Measurements from ENCODE around the gene RHOG.
"Not testable (repeated sequence)": the region's sequence is repeated elsewhere in the genome, so short reads cannot be mapped to it uniquely, and the experiment has no call there.

RHOG gene

DNA sequence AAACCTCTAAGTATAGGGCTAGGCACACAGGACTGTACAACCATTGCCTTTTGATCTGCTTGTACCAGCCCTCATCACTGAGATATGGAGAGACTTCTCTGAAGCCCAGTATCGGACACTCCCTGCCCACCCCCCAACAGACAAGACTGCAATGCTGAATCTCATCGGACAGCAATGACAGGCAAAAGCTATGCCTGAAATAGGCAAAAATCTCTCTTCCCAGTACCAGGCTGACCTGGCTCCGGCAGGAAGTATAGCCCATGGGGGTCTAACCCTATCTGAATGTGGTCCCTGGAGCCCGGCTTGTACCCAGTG, 6.5 kb downstream of the RHOG start:
- no peak for DNase-seq (ENCODE audit: low read depth)

DNA sequence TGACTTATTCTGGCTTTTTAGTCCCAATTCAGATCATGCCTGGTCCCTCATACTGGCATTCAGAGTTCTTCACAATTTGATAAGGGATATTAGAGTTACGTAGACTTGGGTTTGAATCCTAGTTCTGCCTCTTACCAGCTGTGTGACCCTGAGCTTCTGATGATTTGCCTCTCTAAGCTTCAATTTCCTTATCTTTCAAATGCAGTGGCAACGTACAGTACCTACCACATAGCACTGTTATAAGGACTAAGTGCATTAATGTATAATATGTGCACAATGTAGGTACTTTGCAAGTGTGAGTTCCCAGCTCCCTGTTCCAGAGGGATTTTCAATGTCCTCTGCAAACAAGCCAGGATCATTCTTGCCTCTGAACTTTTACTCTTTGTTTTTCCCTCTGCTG, 7.3 kb downstream of the RHOG start:
- no peak for DNase-seq (ENCODE audit: low read depth)

DNA sequence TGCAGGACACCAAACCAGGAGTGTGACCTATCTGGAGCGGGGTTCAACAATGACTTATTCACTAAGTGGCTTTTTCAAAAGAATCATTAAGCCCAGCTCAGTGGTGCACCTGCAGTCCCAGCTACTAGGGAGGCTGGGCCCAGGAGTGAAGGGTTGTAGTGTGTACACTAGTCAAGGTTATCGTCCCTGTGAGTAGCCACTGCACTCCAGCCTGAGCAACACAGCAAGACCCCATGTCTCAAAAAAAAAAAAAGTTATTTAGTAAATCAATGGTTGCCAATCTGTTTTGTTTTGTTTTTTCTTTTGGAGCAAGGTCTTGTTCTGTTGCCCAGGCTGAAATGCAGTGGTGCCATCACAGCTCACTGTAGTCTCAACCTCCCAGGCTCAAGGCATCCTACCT, 7.9 kb downstream of the RHOG start:
- no peak for DNase-seq (ENCODE audit: low read depth)

DNA sequence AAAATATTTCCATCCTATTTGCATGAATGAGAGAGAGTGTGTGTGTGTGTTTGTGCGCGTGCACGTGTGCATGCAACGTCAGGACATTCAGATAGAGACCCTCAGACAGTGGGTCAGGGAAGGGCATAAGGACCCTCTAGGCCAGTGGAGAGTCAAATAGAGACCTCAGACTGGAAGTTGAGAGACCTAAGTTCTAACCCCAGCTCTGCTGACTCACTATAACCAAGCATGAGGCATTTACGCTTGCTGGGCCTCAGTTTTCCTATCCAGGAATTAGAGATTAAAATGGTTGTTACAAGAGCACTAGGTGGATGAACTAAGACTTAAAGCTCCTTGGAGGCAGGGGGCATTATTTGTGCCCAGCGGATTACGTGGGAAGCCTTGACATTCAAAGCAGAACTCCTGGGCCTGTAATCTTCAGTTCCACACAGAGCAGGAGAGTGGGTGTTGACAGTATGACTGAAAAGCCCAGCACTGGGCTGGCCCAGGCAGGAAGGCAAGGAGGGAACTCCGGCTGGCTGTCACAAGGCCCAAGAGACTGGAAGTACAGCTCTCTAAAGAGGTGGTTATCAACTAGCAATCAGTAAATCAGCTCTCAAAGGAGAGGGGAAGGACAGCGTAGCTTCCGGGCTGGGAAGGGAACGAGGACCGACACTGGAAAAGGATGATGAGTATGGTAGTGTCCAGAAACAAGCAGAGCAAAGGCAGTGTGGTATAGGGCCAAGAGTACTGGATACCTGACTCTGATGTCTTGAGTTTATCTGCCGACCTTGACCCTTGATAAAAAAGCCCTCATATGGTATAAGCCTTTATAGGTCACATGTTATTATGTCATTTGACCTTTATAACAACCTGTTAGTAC, 9.2 kb downstream of the RHOG start:
- DNase-seq (ENCODE audit: low read depth): no peak

DNA sequence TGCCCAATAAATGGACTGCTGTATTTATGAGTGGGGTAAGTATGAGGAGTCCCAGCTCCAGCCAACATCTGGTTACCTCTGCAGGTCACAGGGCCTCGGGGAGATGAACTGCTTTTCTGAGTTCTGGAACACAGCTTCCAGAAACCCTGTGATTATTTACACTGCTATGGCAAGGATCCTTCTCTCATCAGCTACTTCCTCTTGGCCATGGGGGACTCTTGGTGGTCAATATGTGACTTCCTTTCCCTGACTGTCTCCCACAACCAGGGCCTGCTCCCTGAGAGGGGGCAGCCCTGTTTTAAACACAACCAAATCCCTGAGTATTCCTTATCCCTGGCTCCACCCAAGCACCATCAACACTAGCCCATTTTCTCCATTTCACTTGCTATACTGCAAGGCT, 10.0 kb downstream of the RHOG start:
- DNase-seq (ENCODE audit: low read depth): no peak

DNA sequence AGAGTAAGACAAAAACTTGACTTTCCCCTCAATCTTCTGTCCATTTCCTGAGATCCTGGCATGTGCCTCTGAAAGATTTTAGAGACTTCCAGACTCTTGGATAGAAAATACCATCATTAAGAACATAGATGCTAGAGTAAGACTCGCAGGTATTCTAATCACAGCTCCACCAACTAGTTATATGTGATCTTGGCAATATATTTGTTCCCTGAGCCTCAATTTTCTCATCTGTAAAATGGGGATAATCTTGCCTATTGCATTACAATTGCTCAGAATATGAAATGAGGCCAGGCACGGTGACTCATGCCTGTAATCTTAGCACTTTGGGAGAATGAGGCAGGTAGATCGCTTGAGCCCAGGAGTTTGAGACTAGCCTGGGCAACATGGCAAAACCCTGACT, 10.7 kb downstream of the RHOG start:
- no peak for DNase-seq (ENCODE audit: low read depth)

DNA sequence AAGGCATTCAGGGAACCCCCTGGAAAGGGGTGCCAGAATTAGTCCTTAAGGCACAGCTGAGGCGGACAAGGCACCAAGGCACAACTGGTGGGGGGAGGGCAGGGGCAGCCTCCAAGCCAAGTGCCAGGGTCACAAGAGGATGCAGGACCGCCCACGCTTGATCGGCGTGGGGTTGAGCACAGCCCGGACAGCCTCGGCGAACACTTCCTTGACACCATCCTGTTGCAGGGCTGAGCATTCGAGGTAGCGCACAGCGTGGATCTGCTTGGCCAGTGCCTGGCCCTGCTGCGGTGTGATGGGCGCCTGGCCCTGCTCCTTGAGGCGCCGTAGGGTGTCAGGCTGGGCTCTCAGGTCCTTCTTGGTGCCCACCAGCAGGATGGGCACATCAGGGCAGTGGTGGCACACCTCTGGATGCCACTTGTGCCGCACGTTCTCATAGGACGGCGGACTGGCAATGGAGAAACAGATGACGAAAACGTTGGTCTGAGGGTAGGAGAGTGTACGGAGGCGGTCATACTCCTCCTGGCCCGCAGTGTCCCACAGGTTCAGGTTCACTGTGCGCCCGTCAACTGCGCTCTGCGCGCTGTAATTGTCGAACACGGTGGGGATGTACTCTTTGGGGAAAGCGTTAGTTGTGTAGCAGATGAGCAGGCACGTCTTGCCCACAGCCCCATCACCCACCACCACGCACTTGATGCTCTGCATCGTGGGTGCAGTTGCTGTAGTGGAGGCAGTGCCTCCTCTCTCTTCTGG, 13.1 kb downstream of the RHOG start:
- no peak for DNase-seq (ENCODE audit: low read depth)

DNA sequence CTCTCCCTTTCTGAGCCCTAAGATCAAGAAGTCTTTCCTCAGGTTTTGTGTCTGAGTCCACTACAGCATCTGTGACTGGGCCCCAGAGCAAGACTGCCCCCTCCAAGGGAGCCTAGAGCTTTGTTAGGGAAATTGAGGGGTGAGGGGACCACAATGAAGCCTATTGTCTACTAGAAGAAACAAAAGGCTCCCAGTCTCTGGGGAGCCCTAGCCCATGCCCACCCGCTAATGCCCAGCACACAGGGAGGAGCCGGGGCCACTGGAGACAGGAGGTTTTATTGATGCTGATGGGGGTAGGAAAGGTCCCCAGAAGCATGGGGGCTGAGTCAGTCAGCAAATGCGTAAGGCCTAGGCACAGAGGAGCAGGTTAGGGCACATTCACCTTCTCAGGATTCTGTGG, 14.0 kb downstream of the RHOG start:
- no peak for DNase-seq (ENCODE audit: low read depth)

DNA sequence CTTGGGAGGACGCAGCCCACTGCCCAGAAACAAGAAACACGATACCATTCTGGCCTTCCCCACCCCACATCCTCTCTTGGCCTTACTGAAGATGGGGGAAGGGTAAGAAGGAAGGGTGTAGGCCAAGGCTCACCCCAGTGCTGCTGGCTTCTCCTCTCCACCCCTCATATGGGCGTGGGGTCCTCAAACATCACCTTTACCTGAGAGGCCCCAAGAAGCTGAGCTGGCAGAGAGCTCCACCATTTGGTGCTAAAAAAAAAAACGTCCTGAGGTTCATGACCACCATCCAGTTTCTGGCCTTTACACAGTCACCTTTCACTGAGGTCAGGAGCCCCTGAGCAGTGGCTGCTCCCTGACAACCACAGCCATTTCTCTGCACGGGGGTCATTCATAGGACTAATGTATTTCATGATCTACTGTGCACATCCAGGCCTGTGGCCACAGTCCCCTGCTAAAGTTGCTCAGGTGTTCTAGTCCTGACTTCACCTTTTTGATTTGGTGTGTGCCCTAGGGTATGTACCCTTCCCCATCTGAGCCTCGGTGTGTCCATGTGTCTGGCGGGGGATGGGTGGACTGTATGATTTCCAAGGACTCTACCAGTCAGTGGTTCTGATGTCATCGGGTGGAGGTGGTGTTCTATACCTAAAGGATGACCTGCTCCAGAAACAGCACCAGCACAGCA, 15.1 kb downstream of the RHOG start:
- DNase-seq (ENCODE audit: low read depth): no peak

DNA sequence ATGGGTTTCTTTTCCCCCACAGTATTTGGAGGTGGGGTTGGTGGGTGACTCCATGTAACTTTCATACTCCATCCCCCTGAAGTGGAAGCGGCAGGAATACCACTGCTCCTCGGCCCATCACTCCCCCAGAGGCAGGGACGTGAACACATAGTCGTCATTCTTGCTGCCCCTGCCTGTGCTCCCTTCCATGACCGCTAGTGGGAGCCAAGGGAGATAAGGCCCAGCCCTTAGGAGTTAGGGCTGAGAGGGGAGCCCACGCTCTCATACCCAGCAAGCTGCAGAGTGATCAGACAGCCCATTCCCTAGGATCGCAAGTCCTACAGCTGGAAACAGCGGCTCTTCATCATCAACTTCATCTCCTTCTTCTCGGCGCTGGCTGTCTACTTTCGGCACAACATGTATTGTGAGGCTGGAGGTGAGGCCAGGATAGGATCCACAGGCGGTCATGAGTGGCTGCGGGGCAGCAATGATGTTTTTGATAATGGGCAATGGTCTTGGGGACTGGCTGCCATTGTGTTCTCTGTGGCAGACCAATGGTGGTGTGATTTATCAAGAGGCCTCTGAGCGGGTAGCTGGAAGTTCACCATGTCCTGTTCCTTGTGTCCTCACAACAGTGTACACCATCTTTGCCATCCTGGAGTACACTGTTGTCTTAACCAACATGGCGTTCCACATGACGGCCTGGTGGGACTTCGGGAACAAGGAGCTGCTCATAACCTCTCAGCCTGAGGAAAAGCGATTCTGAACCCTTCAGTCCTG, 15.9 kb downstream of the RHOG start:
- peak; percentile 60 for DNase-seq (ENCODE audit: low read depth)

DNA sequence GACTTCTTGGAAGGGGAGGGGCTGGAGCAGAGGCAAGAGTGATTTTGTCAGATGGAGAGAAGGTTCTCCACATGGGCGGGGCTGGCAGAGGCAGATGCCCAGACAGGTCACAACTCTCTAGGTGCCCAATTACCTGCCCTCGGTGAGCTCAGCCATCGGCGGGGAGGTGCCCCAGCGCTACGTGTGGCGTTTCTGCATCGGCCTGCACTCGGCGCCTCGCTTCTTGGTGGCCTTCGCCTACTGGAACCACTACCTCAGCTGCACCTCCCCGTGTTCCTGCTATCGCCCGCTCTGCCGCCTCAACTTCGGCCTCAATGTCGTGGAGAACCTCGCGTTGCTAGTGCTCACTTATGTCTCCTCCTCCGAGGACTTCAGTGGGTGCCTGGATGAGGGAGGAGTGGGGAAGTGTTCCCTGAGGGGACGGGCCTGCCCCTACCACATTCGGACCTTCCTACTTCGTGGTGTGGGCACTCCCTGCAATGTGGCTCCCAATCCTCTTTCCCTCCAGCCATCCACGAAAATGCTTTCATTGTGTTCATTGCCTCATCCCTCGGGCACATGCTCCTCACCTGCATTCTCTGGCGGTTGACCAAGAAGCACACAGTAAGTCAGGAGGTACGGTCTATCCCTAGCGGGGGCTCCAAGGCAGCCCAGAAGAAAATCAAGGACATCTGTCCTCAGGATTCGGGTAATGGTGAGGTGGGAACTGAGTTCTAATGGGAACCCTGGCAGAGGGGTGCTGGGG, 16.8 kb downstream of the RHOG start:
- no peak for DNase-seq (ENCODE audit: low read depth)

DNA sequence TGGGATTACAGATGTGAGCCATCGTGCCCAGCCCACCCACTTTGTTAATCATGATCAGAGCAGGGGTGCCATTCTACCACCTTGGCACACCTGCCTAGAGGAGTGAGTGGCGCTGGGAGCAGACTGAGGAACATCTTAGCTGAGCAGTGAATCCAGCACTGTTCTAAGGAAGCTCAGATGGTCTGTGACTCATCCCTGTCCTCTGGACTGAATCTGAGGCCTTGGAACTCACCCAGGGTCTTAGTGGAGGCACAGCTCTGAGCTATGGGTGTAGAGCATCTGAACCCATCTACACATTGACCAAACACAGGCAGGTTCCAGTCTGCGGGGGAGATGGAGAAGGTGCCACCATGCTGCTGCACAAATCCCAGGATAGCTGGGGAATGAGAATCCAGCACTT, 17.5 kb downstream of the RHOG start:
- no peak for DNase-seq (ENCODE audit: low read depth)

DNA sequence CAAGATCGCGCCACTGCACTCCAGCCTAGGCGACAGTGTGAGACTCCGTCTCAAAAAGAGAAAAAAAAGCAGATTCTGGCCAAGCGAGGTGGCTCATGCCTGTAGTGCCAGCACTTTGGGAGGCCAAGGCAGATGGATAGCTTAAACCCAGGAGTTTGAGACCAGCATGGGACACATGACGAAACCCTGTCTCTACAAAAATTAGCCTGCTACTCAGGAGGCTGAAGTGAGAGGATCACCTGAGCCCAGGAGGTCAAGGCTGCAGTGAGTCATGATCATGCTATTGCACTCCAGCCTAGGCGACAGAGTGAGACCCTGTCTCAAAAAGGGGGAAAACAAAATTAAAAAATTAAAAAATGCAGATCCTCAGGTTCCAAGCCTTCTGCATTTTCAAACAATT, 18.4 kb downstream of the RHOG start:
- no peak for DNase-seq (ENCODE audit: low read depth)

DNA sequence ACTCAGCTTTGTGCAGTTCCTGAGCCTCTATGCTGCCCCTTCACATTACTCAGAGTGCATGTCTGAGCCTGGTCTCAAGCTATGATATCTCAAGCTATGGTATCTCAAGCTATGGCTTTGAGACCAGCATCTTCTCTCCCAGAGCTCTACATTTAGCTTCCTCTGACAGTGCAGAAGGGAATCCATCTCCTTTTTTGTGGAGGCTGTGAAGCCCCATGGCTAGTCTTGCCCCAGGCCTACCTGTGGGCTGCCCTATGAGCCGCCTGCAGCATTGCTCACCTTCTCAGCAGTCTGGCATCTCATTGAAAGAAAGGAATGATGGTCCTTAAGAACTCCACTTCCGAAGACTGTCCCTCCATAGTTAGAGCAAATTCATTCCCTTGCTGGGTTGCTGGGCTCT, 19.8 kb downstream of the RHOG start:
- no peak for DNase-seq (ENCODE audit: low read depth)

DNA sequence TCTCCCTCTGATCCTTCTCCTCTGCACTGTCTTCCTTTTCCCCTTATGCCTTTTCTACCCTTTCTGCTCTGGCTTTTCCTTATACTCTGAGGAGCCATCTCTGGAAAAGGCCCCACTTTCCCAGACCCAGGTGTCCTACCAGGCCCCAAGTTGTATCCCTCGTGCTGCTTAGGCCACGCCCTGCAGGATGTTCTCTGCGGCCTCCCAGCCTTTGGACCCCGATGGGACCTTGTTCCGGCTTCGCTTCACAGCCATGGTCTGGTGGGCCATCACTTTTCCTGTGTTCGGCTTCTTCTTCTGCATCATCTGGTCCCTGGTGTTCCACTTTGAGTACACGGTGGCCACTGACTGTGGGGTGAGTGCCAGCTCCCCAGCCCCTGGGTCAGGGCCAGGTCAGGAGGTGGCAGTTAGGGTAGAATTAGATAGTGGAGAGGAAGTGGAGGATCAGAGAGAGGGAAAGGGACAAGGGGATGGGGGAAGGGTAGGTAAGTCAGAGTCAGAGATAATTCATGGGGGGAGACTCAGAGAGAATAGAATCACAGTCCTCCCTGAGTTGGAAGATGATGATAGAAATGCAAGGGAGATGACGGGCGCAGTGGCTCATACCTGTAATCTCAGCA, 23.5 kb downstream of the RHOG start:
- DNase-seq (ENCODE audit: low read depth): no peak

DNA sequence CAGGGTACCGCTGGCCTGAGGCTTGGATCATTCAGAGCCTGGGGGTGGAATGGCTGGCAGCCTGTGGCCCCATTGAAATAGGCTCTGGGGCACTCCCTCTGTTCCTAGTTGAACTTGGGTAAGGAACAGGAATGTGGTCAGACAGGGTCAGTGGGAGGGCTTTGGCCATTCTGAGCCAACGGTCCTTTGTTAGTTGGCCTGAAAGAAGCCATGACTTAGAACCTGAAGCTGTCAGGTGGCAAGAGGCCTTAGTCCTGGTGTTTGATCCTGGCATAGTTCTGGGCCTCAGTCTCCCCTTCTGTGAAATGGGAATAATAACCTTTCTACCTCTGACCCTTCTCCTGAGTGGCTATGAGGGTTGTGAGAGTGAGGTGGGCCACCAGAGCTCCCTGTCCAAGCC, 24.1 kb downstream of the RHOG start:
- DNase-seq (ENCODE audit: low read depth): no peak

DNA sequence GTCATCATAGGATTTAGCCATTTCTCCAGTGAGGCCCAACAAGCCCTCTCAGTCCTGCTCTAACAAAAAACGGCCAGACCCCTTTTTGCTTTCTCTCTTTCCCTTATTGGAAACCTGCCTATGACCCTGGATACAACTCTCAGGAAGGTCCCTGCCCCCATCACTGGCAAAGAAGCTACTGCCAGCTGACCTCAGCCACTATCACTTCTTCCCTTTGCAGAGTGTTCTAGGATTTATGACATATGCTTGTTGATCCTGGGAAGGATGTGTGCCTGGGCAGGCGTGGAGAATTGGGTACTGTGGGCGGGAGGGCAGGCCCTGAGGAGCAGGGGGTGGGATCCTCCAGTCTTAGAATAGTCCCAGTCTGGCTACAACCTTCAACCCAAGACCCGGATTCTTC, 24.9 kb downstream of the RHOG start:
- DNase-seq (ENCODE audit: low read depth): no peak

DNA sequence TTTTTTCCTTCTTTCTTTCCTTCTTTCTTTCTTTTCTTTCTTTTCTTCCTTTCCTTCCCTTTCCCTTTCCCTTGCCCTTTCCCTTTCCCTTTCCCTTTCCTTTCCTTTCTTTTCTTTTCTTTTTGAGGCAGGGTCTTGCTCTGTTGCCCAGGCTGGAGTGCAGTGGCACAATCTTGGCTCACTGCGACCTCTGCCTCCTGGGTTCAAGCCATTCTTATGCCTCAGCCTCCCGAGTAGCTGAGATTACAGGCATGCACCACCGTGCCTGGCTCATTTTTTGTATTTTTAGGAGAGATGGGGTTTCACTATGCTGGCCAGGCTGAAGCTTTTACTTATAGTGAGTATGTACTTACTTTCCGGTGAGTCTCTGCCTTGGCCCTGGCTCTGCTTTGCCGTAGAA, 25.9 kb downstream of the RHOG start:
- DNase-seq (ENCODE audit: low read depth): not testable (repeated sequence)

DNA sequence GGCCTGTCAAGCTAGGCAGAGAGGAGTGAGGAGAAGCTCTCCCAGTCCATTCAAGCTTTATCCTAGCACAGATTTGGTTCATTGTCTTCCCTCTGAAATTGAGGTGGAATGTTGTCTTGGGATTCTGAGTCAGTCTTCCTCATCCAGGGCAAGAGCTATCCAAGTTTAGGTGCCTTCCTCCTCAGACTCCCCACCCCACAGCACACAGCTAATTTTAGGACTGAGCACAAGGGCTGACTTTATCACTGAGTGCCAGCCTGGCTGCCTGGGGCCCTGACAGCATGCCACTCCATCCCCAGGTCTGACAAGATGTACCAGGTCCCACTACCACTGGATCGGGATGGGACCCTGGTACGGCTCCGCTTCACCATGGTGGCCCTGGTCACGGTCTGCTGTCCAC, 29.8 kb downstream of the RHOG start:
- no peak for DNase-seq (ENCODE audit: low read depth)

DNA sequence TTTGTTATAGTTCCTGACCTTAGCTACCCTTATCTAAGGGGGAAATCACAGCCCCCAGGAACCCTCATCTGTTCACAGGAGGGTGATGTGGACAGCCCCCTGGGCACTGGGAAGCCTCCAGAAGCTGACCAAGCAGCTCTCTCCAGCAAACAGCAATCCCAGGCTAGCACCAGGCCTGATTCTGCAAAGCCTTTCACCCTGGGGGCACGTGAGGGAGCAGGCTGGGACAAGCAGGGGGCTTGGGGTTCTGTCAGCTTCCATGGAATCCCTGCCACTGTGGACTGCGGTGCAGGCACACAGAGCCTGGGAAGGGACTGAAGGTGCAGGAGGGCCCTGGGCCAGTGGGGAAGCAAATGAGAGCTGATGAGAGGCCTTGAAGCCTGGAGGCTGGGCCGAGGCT, 30.3 kb downstream of the RHOG start:
- DNase-seq (ENCODE audit: low read depth): no peak

DNA sequence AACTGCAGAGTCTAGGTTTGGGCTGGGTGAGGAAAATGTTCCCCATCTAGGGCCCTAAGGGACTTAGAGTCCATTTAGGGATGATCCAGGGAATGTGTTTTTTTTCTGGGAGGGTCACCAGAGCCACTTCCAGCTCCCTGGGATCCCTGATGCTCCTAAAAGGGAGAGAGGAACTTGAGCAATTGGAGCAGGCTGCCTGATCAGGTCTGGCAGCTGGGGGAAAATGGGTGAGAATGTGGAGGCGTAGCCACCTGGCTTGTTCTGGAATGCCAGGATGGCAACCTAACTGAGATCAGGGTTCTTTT, 31.2 kb downstream of the RHOG start:
- no peak for DNase-seq (ENCODE audit: low read depth)
